Rectal smooth muscle tissue (tissue), 1 donor: ENCODE data around the gene AGL.
A peak's percentile ranks its signal among the peaks of the same experiment; 100 is the strongest.
"Not testable (repeated sequence)": the region's sequence is repeated elsewhere in the genome, so short reads cannot be mapped to it uniquely, and the experiment has no call there.

Experiments
- H3K27ac ChIP-seq: one replicate; pipeline ENCODE4 v1.7.0; 2013; ENCODE audit warnings: low read depth, low read length, inconsistent platforms
- H3K27me3 ChIP-seq: one replicate; pipeline ENCODE4 v1.7.0; 2013; ENCODE audit warnings: low read length; ENCODE audit not compliant: control insufficient read depth, insufficient read depth
- H3K36me3 ChIP-seq: one replicate; pipeline ENCODE4 v1.7.0; 2013; ENCODE audit warnings: low read length; ENCODE audit not compliant: control insufficient read depth, insufficient read depth
- H3K4me1 ChIP-seq: one replicate; pipeline ENCODE4 v1.7.0; 2013; ENCODE audit warnings: low read length; ENCODE audit not compliant: control insufficient read depth, insufficient read depth
- H3K4me3 ChIP-seq: one replicate; pipeline ENCODE4 v1.7.0; 2013; ENCODE audit warnings: low read length
- H3K9ac ChIP-seq: one replicate; pipeline ENCODE4 v1.7.0; 2013; ENCODE audit warnings: low read length

AGL gene

GRCh38 chr1:99827970-99828369 lies 22.2 kb upstream of the AGL start:
- Histone ChIP-seq H3K27ac (no peak overlapping the region), H3K9ac (no peak overlapping the region), H3K4me3 (no peak overlapping the region), H3K4me1 (no peaks in the 10 kb centered on the region), H3K27me3 (no peaks in the 10 kb centered on the region), H3K36me3 (no peaks in the 10 kb centered on the region)

GRCh38 chr1:99829269-99829668 lies 20.9 kb upstream of the AGL start:
- Histone ChIP-seq H3K4me3 (no peak overlapping the region), H3K4me1 (no peaks in the 10 kb centered on the region), H3K27ac (no peak overlapping the region), H3K36me3 (no peaks in the 10 kb centered on the region), H3K27me3 (no peaks in the 10 kb centered on the region), H3K9ac (no peak overlapping the region)

DNA sequence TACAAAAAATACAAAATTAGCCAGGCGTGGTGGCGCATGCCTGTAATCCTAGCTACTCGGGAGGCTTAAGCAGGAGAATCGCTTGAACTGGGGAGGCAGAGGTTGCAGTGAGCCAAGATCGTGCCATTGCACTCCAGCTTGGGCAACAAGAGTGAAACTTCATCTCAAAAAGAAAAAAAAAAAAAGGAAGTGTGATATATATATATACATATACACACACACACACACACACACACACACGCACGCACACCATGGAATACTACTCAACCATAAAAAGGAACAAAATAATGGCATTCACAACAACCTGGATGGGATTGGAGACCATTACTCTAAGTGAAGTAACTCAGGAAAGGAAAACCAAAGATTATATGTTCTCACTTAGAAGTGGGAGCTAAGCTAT lies 16.2 kb upstream of the AGL start:
- not testable (repeated sequence) for H3K4me1 ChIP-seq, H3K4me3 ChIP-seq, H3K27ac ChIP-seq, H3K9ac ChIP-seq, H3K27me3 ChIP-seq, H3K36me3 ChIP-seq

GRCh38 chr1:99836171-99837103 lies 13.7 kb upstream of the AGL start:
- H3K36me3 ChIP-seq, H3K4me3 ChIP-seq, H3K4me1 ChIP-seq, H3K27me3 ChIP-seq, H3K27ac ChIP-seq, H3K9ac ChIP-seq: not testable (repeated sequence)

GRCh38 chr1:99840353-99840752 lies 9.8 kb upstream of the AGL start:
- H3K36me3 ChIP-seq, H3K9ac ChIP-seq, H3K27ac ChIP-seq, H3K4me1 ChIP-seq, H3K27me3 ChIP-seq, H3K4me3 ChIP-seq: not testable (repeated sequence)

- Histone ChIP-seq H3K4me3 (no peak overlapping the region), H3K4me1 (no peaks in the 10 kb centered on the region), H3K9ac (no peak overlapping the region), H3K27me3 (no peaks in the 10 kb centered on the region), H3K27ac (no peak overlapping the region), H3K36me3 (no peaks in the 10 kb centered on the region)
Observed at GRCh38 chr1:99843760-99844159, 6.4 kb upstream of the AGL start.

GRCh38 chr1:99845201-99845600 lies 5.0 kb upstream of the AGL start:
- H3K9ac ChIP-seq, H3K4me1 ChIP-seq, H3K36me3 ChIP-seq, H3K27me3 ChIP-seq, H3K4me3 ChIP-seq, H3K27ac ChIP-seq: not testable (repeated sequence)

GRCh38 chr1:99849413-99849743 lies 783 bp upstream of the AGL start:
- peak overlapping the region; percentile 93 for H3K27ac ChIP-seq
- H3K36me3 ChIP-seq: no peaks in the 10 kb centered on the region
- peak overlapping the region; percentile 74 for H3K4me3 ChIP-seq
- no peaks in the 10 kb centered on the region for H3K27me3 ChIP-seq
- peaks cover 8% of the 10 kb centered on the region for H3K4me1 ChIP-seq
- peak overlapping the region; percentile 77 for H3K9ac ChIP-seq

- peak overlapping the region; percentile 74 for H3K4me3 ChIP-seq
Observed at GRCh38 chr1:99850459-99851291, 514 bp downstream of the AGL start.

GRCh38 chr1:99851850-99852454 lies 1.8 kb downstream of the AGL start:
- H3K36me3 ChIP-seq: no peaks in the 10 kb centered on the region
- no peak overlapping the region for H3K27ac ChIP-seq
- peaks cover 8% of the 10 kb centered on the region for H3K4me1 ChIP-seq
- H3K27me3 ChIP-seq: no peaks in the 10 kb centered on the region
- no peak overlapping the region for H3K9ac ChIP-seq
- no peak overlapping the region for H3K4me3 ChIP-seq

More at GRCh38 chr1:99850459-99851291, 514 bp downstream of the AGL start:
- no peaks in the 10 kb centered on the region for H3K27me3 ChIP-seq
- no peaks in the 10 kb centered on the region for H3K36me3 ChIP-seq
- peak overlapping the region; percentile 93 for H3K27ac ChIP-seq
- H3K9ac ChIP-seq: peak overlapping the region; percentile 47
- H3K4me1 ChIP-seq: peaks cover 8% of the 10 kb centered on the region

- peaks cover 8% of the 10 kb centered on the region for H3K4me1 ChIP-seq
- H3K27me3 ChIP-seq: no peaks in the 10 kb centered on the region
- H3K4me3 ChIP-seq: no peak overlapping the region
- no peak overlapping the region for H3K27ac ChIP-seq
- H3K9ac ChIP-seq: no peak overlapping the region
- H3K36me3 ChIP-seq: no peaks in the 10 kb centered on the region
Observed at GRCh38 chr1:99852648-99853047, 2.5 kb downstream of the AGL start.

GRCh38 chr1:99855914-99856450 lies 5.8 kb downstream of the AGL start:
- Histone ChIP-seq H3K27ac (no peak overlapping the region), H3K36me3 (no peaks in the 10 kb centered on the region), H3K9ac (no peak overlapping the region), H3K4me1 (peaks cover 2% of the 10 kb centered on the region), H3K27me3 (no peaks in the 10 kb centered on the region), H3K4me3 (no peak overlapping the region)
